Measurements from ENCODE around the gene NBEA. TPM values are rescaled to one million over a fixed set of nuclear protein-coding genes. Genes with fewer than 3 reads are reported as not detected.

NBEA gene
- total RNA-seq, 1 experiment from 2014 or later = 3.3 TPM

- intact Hi-C loops (cut with micrococcal nuclease; ENCODE audit: unreplicated experiment) (no loop called here), in situ Hi-C loops (cut with HindIII; ENCODE audit: low pct_unique_long_range_greater_than_20kb, low sequenced_read_pairs) (no loop called here)
- ChIA-PET CTCF (no interaction called here), POLR2A (no interaction called here)
- Histone ChIP-seq H3K4me1 (ENCODE audit: control insufficient read depth, insufficient read depth, low read length) (no peaks in the 10 kb centered on the region), H3K27me3 (ENCODE audit: control insufficient read depth, insufficient read depth, low read length) (no peaks in the 10 kb centered on the region), H3K4me3 (ENCODE audit: low read depth in 2 of 2, low read length in 2 of 2) (no peak overlapping the region), H3K27ac (ENCODE audit: low read length) (no peak overlapping the region), H3K9me3 (ENCODE audit: control insufficient read depth, insufficient read depth, low read depth, low read length) (no peaks in the 10 kb centered on the region), H3K36me3 (ENCODE audit: control insufficient read depth, insufficient read depth, low read length) (no peaks in the 10 kb centered on the region)
- no peak for DNase-seq (ENCODE audit: low read depth, low spot score)
- no peak for ATAC-seq
- no peak for TF ChIP-seq TCF7L2 (IDR thresholded peaks at IDR 0.05; ENCODE audit: low read depth, low read length)
- no peak for TF ChIP-seq POLR2AphosphoS5 (IDR thresholded peaks at IDR 0.05; ENCODE audit: low read depth, low read length)
- no peak for TF ChIP-seq CTCF (IDR thresholded peaks at IDR 0.05)
- TF ChIP-seq SIN3A (IDR thresholded peaks at IDR 0.05; ENCODE audit: borderline replicate concordance, insufficient read depth, low read depth, low read length) = no peak
- TF ChIP-seq REST (IDR thresholded peaks at IDR 0.05; ENCODE audit: insufficient read depth in 1 of 2, low read depth in 2 of 2, low read length in 1 of 2) = no peak
- BruUV-seq (replicated peaks) = no TSS peak
Measured at GRCh38 chr13:35266412-35266811, 324.3 kb downstream of the NBEA start.

GRCh38 chr13:35278917-35279316, 336.8 kb downstream of the NBEA start:
- Histone ChIP-seq H3K4me3 (ENCODE audit: low read depth in 2 of 2, low read length in 2 of 2) (no peak overlapping the region), H3K9me3 (ENCODE audit: control insufficient read depth, insufficient read depth, low read depth, low read length) (no peaks in the 10 kb centered on the region), H3K27me3 (ENCODE audit: control insufficient read depth, insufficient read depth, low read length) (no peaks in the 10 kb centered on the region), H3K4me1 (ENCODE audit: control insufficient read depth, insufficient read depth, low read length) (no peaks in the 10 kb centered on the region), H3K27ac (ENCODE audit: low read length) (no peak overlapping the region), H3K36me3 (ENCODE audit: control insufficient read depth, insufficient read depth, low read length) (no peaks in the 10 kb centered on the region)
- TF ChIP-seq CTCF (IDR thresholded peaks at IDR 0.05) (no peak), POLR2AphosphoS5 (IDR thresholded peaks at IDR 0.05; ENCODE audit: low read depth, low read length) (no peak), TCF7L2 (IDR thresholded peaks at IDR 0.05; ENCODE audit: low read depth, low read length) (no peak), SIN3A (IDR thresholded peaks at IDR 0.05; ENCODE audit: borderline replicate concordance, insufficient read depth, low read depth, low read length) (no peak), REST (IDR thresholded peaks at IDR 0.05; ENCODE audit: insufficient read depth in 1 of 2, low read depth in 2 of 2, low read length in 1 of 2) (no peak)
- ChIA-PET CTCF (no interaction called here), POLR2A (no interaction called here)
- in situ Hi-C loops (cut with HindIII; ENCODE audit: low pct_unique_long_range_greater_than_20kb, low sequenced_read_pairs) (no loop called here), intact Hi-C loops (cut with micrococcal nuclease; ENCODE audit: unreplicated experiment) (no loop called here)
- DNase-seq (ENCODE audit: low read depth, low spot score) (no peak), ATAC-seq (no peak)
- no TSS peak for BruUV-seq (replicated peaks)
